Astrocyte (in vitro differentiated cells and primary cell): ENCODE measurements around the gene OR4N2.

Experiments used
- CTCF ChIP-seq: IDR thresholded peaks from 2 replicates; pipeline ENCODE4 v1.5.1; 2011; ENCODE audit warnings: low read depth, mild to moderate bottlenecking, inconsistent platforms, low read length, moderate library complexity; ENCODE audit not compliant: insufficient read depth
- EZH2 ChIP-seq: IDR thresholded peaks from 2 replicates; pipeline ENCODE4 v1.6.1; 2012; ENCODE audit warnings: mild to moderate bottlenecking, low read length, inconsistent platforms; ENCODE audit not compliant: insufficient read depth

- TF ChIP-seq CTCF, result no peak
- TF ChIP-seq EZH2, result no peak
Measured at GRCh38 chr14:19799880-19800279, 3.7 kb upstream of the OR4N2 start.
